Uterus (tissue), 2 donors: ENCODE measurements around the gene PARP4.

Experiments
- POLR2A ChIP-seq, 2 donors: fragments of 450-650 bp; IDR thresholded peaks; one replicate each; pipeline ENCODE4 v1.6.1; 2016; ENCODE audit warnings: antibody characterized with exemption in 2 of 2, mild to moderate bottlenecking in 1 of 2, moderate library complexity in 1 of 2
- TF ChIP-seq, protein P1 (sequence below), 4 experiments: fragments of 200-600 bp in 2 of 4; fragments of 450-650 bp in 2 of 4; sonication (generic) in 2 of 4; IDR thresholded peaks; one replicate each; pipeline ENCODE4 v1.5.1; 2016 to 2019; ENCODE audit warnings: antibody characterized with exemption in 4 of 4, mild to moderate bottlenecking in 2 of 4, moderate library complexity in 1 of 4

GRCh38 chr13:24459234-24459633 is 53.3 kb downstream of the PARP4 start:
- TF ChIP-seq POLR2A (IDR thresholded peaks at IDR 0.05), result no peak
- TF ChIP-seq, protein P1, sequence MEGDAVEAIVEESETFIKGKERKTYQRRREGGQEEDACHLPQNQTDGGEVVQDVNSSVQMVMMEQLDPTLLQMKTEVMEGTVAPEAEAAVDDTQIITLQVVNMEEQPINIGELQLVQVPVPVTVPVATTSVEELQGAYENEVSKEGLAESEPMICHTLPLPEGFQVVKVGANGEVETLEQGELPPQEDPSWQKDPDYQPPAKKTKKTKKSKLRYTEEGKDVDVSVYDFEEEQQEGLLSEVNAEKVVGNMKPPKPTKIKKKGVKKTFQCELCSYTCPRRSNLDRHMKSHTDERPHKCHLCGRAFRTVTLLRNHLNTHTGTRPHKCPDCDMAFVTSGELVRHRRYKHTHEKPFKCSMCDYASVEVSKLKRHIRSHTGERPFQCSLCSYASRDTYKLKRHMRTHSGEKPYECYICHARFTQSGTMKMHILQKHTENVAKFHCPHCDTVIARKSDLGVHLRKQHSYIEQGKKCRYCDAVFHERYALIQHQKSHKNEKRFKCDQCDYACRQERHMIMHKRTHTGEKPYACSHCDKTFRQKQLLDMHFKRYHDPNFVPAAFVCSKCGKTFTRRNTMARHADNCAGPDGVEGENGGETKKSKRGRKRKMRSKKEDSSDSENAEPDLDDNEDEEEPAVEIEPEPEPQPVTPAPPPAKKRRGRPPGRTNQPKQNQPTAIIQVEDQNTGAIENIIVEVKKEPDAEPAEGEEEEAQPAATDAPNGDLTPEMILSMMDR (IDR thresholded peaks at IDR 0.05), result no peak
